Fibroblast of lung (primary cell): ENCODE results near the gene CLCNKA.
"Not testable (repeated sequence)": the region's sequence is repeated elsewhere in the genome, so short reads cannot be mapped to it uniquely, and the experiment has no call there.

Experiments used
- CTCF ChIP-seq, 2 donors: IDR thresholded peaks in 1 of 2; conservative IDR thresholded peaks in 1 of 2; 1 replicate in 1 of 2; 2 replicates in 1 of 2; pipeline ENCODE4 v1.5.1; 2011 to 2012; ENCODE audit warnings: low read length in 2 of 2, control low read depth in 1 of 2, inconsistent platforms in 1 of 2, low read depth in 1 of 2, mild to moderate bottlenecking in 1 of 2
- EZH2 ChIP-seq: IDR thresholded peaks from 2 replicates; pipeline ENCODE4 v1.5.1; 2012; ENCODE audit warnings: low read length, control low read depth, mild to moderate bottlenecking; ENCODE audit errors: missing control alignments

- TF ChIP-seq CTCF (conservative IDR thresholded peaks at IDR 0.05 in 1 of 2, IDR thresholded peaks at IDR 0.05 in 1 of 2; ENCODE audit: low read depth in 1 of 2, low read length in 2 of 2); EZH2: not testable (repeated sequence)
Observed at GRCh38 chr1:16033103-16033632, 11.3 kb downstream of the CLCNKA start.
